Dedifferentiated amniotic fluid mesenchymal stem cell (primary cell): ENCODE data around the gene PTTG1IP2.

Experiments
- DNase-seq: peaks from one replicate; pipeline ENCODE4 v3.0.0-alpha.2; 2016; ENCODE audit errors: extremely low spot score

PTTG1IP2 gene

GRCh38 chr7:90474284-90475210, 5.1 kb downstream of the PTTG1IP2 start:
- no peak for DNase-seq

DNA sequence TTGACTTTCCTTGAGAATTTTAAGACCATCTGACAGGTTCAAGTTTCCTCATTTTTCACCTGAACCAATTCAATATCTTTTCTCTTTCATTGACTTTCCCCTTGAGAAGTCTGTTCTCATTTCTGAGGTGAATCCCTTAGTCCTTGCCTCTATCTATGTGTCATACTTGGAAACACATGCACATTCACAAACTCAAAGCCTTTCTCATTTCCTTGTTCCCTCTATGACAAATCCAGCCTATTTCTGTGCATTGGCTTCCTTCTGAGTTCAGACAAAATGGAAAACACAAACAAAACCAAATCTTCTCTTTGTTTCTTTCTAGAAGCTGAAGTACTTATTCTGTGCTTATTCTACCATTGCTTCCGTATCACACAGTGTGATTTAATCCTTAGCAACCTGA, 13.8 kb downstream of the PTTG1IP2 start:
- DNase-seq: no peak

- DNase-seq: no peak
Observed at GRCh38 chr7:90484706-90485105, 15.3 kb downstream of the PTTG1IP2 start.

DNA sequence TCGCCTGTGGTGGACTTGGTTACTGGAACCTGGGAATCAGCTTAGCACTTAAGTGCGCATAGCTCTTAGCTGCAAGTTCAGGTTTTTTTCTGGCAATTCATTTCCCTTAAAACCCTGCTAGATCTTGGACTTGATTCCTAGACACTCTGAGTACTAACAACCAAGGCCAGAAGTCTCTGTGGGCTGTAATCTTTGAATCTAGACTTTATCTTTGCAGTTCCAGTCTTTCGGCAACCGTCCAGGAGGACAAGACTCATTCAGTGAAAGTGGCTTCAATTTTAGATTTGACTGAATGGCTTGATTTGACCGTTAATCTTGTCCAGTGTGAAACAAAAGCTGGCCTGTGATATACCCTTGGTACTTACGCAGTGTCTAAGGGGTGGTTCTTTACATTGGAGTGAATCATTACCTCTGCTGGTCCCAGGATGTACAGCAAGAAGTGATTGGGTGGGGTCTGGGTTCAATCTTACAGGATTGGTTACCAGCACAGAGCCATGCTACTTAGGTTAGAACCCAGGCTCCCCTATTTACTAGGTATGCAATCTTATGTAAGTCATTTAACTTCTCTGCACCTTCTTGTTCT, 16.4 kb downstream of the PTTG1IP2 start:
- DNase-seq: no peak

GRCh38 chr7:90487808-90488207, 18.4 kb downstream of the PTTG1IP2 start:
- no peak for DNase-seq

DNA sequence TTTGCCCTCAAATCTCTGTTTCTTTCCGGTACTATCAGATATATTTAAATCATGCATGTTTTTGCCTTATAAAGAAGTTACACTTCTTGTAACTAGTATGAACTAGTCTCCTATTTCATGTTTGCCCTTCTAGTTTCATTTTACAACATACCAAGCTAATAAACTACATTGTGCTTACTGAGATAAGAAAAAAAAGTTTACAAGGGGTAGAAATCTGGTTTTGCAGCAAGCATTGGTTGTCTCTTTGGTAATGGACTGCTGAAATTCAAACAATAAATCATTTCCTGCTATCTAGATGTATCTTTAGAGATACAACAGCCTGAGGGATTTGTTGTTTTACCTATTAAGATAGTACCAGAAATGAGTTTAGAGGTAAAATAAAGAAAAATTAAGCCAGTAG, 18.8 kb downstream of the PTTG1IP2 start:
- DNase-seq: no peak

DNA sequence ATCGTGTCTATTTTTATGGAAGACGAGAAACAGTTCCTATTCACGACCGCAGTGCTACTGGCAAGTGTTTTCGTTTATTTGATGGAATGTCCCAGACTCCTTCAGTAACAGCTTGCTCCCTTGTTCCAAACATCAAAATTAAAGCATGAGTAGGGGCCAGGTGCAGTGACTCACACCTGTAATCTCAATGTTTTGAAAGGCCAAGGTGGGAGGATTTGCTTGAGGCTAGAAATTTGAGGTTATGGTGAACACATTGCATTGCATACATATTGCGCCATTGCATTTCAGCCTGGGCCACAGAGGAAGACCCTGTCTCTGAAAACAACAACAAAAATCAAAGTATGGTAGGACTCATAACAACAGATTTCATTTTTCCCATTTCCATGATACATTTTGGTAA, 22.8 kb downstream of the PTTG1IP2 start:
- DNase-seq: no peak

- DNase-seq: no peak
Observed at GRCh38 chr7:90495241-90495640, 25.8 kb downstream of the PTTG1IP2 start.

DNA sequence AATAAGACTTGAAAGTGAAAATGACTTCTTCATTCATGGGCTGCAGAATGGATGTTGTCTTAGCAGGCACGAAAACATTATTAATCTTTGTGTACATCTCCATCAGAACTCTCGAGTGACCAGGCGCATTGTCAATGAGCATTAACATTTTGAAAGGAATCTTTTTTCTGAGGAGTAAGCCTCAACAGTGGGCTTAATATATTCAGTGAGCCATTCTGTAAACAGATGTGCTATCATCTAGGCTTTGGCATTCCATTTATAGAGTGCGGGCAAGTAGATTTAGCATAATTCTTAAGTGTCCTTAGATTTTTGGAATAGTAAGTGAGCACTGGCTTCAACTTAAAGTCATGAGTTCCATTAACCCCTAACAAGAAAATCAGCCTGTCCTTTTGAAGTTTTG, 33.1 kb downstream of the PTTG1IP2 start:
- DNase-seq: no peak

GRCh38 chr7:90503367-90503766, 33.9 kb downstream of the PTTG1IP2 start:
- DNase-seq: no peak

DNA sequence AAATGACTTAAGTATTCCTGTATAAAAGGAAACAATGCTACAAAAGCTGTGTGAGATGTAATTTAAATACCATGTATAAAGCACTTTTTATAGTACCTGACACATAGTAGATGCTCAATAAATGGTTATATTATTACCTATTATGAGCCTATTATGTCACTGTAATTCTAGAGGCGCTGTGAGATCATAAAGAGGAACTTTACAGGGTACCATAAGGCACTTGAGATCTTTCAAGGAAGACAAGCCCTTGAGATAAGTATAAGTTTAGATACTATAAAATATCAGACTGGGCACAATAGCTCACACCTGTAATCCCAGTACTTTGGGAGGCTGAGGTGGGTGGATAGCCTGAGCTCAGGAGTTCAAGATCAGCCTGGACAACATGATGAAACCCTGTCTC, 38.3 kb downstream of the PTTG1IP2 start:
- no peak for DNase-seq

DNA sequence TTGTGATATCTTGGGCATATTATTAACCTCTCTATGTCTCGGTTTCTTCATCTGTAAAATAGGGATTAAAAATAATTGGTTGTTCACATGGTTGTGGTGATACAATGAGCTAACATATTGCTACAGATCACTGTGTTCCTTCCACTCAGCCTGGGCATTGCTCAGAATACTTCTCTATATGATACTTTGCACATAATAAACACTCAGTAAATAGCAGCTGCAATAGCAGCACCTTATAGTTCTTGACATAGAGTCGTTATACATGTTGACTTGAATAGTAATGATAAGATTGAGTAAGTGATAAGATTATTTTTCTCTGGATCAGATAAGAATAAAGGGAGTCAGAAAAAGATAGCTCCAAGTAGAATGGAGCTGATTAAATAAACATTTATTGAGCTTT, 42.3 kb downstream of the PTTG1IP2 start:
- DNase-seq: no peak

GRCh38 chr7:90512821-90513254, 43.4 kb downstream of the PTTG1IP2 start:
- DNase-seq: no peak

DNA sequence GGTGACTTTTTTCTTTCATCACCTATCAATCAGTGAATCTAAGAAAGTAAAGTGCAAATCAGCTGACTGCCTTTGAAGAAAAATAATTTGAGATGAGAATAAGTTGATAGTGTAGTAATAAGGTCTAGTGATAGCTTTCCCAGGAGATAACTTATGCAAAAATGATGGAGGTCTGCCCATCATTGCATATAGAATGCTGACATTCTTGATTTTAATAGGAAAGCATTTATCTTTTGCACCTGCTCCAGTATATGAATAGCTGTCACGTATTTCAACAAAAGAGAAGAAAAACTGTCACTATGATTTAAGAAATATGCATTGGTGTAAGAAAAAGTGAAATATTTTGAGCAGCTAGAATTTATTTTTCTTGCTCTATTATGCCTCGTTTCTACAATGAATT, 46.8 kb downstream of the PTTG1IP2 start:
- DNase-seq: no peak

DNA sequence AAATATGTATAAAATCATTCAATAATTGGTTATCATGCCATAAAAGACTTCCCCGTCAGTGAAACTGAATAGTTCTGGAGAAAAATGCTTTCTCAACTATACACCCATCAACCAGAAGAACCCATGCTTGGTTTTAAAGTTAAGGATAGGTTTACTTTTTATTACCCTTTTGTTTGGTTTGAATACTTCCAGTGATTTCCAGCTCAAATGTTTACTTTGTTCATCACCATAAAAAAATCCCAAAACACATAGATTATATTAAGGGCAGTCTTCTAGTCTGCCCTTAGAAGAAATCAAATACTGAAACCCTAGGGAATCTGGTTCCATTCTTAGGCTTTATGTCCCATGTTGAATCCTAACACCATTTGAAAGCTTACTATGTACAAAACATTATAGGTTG, 49.2 kb downstream of the PTTG1IP2 start:
- no peak for DNase-seq

GRCh38 chr7:90520484-90520883, 51.0 kb downstream of the PTTG1IP2 start:
- DNase-seq: no peak

GRCh38 chr7:90530263-90530662, 60.8 kb downstream of the PTTG1IP2 start:
- no peak for DNase-seq

- no peak for DNase-seq
Observed at GRCh38 chr7:90532231-90532929, 62.9 kb downstream of the PTTG1IP2 start.

DNA sequence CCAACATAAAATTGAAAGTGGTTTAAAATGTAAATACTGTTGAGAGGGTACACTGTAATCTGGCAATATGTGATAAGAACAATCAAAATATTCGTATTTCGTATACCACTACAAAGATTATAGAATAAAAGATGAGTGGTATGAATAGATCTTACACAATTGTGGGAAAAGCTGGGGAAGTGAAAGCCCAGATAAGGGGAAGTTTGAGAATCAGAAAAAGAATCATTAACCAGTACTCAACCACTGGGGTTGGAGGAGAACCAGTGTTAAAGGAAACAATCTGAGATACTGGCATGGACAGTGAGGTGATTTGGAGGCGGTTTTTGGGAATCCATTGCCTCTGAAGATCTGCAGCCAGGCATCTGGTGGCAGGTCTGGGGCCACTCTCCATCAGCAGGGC, 67.0 kb downstream of the PTTG1IP2 start:
- no peak for DNase-seq

DNA sequence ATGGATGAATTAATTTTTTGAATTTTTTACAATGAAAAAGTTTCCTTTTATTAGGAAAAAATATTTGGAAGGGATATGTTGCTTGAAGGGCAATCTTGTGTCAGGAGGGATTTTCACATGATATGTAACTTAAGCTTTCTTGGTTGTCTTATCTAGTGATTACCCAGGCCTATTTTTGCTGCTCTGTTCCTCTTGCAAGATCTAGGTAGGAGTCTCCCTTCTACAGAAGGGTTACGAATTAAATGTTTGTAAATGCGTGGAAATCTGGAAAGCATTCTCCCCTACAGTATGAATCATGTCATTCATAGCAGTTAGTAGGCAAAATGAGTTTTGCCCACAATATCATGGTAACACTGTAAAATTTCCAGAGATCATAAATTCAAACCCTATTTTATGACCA, 69.0 kb downstream of the PTTG1IP2 start:
- no peak for DNase-seq

DNA sequence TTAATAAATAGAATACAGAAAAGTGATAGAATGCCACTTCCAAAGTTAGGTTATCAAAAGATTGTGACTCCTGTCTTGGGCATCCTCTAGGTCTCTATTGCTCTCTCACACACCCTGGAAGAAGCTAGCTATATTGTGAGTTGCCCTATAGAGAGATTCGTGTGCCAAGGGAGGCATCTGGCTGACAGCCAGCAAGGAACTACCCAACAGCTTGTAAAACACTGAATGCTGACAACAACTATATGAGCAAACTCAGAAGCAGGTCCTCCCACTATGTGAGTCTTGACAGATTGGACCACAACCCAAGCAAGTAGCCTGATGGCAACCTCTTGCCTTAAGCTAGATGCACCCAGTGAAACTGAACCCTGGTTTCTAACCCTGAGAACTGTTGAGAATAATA, 71.0 kb downstream of the PTTG1IP2 start:
- DNase-seq: no peak

- no peak for DNase-seq
Observed at GRCh38 chr7:90551036-90551435, 81.6 kb downstream of the PTTG1IP2 start.

DNA sequence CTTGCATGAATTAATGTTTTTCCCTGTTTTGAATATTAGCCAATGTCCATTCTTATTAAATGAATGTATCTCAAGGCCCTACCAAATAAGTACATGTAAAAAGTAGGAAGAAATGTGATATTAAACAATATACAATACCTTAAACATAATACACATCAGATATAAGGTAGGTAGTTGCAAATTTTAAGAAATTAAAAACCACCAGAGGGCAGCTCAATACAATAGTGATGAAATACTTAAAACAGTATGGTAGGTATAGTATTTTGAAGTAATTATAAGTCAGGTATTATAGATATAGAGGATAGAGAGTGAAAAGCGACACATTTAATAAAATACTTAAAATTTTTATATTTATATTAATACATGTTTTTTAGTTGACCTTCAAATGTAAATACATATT, 83.1 kb downstream of the PTTG1IP2 start:
- no peak for DNase-seq
